Endothelial cell (in vitro differentiated cells): ENCODE data around the gene IPP. TPM values are rescaled to one million over a fixed set of nuclear protein-coding genes. Genes with fewer than 3 reads are reported as not detected.

Source experiments
- DNase-seq: peaks from one replicate; pipeline ENCODE4 v3.0.0; 2021; ENCODE audit warnings: low spot score
- H3K27ac Mint-ChIP-seq: one replicate; pipeline ENCODE4 v1.8.0; 2021; ENCODE audit warnings: mixed read lengths, inconsistent platforms; ENCODE audit not compliant: unreplicated experiment
- H3K27me3 Mint-ChIP-seq: one replicate; pipeline ENCODE4 v1.8.0; 2021; ENCODE audit warnings: mild to moderate bottlenecking, moderate library complexity, mixed read lengths, inconsistent platforms; ENCODE audit not compliant: unreplicated experiment
- H3K36me3 Mint-ChIP-seq: one replicate; pipeline ENCODE4 v1.8.0; 2021; ENCODE audit warnings: mild to moderate bottlenecking, low read depth, mixed read lengths, inconsistent platforms; ENCODE audit not compliant: unreplicated experiment
- H3K4me1 Mint-ChIP-seq: one replicate; pipeline ENCODE4 v1.8.0; 2021; ENCODE audit warnings: mild to moderate bottlenecking, mixed read lengths, inconsistent platforms; ENCODE audit not compliant: unreplicated experiment
- H3K4me3 Mint-ChIP-seq: one replicate; pipeline ENCODE4 v1.8.0; 2021; ENCODE audit warnings: mild to moderate bottlenecking, mixed read lengths, inconsistent platforms; ENCODE audit not compliant: unreplicated experiment
- H3K9me3 Mint-ChIP-seq: one replicate; pipeline ENCODE4 v1.8.0; 2021; ENCODE audit warnings: mixed read lengths, inconsistent platforms; ENCODE audit not compliant: unreplicated experiment
- total RNA-seq: library from RNA; stranded (reverse); fragmentation: NEBNext Ultra II Directional; extraction: Animal tissue kit (Norgen Biotek cat#: 25700); gene quantifications from one replicate; pipeline ENCODE4 v1.2.1, GENCODE V29; 2021; ENCODE audit not compliant: unreplicated experiment
- TF ChIP-seq, protein P1 (sequence below): fragments of 200-600 bp; sonication (generic); IDR thresholded peaks from one replicate; pipeline ENCODE4 v1.5.0; 2021; ENCODE audit warnings: antibody characterized with exemption; ENCODE audit not compliant: unreplicated experiment

Gene IPP
- total RNA-seq, 1 donor from 2014 or later: 9.3 TPM

DNA sequence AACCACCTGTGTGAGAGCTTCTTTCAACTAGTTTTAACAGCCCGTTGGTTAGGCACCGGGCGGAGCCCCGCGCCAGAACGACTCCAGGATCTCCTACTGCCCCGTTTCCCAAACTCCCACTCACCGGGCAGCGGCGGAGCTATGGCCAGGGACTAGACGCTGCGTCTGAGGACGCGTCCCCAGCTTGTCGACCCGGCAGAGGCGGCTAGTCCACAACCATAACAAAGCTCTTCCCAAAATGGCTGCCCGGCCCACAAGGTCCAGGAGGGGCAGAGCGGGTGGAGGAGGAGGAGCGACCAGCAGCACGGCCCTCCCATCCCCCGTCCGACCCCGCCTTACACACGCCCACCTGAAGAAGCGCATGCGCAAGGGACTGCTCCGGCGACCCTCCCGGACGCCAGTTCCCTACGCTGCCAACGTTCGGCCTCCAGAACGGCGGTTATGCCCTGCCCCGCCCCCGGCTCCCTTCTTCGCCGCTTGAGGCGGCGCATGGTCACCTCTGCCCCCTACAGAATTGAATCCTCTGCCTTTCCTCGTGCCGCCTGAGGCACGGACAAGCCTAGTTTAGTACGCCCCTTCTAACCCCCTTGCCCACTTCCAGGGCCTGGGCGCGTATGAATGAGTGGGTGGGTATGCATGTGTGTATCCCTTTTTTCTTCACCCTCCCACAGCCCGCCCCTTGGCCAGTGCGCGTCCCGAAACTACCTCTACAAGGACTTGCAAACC is 64.0 kb downstream of the IPP start, which contains the start of gene GPBP1L1:
TSS of gene GPBP1L1 (minus strand) at position 246 of the 726 bp plus-strand sequence. CDS start 27,446 bp downstream, outside the sequence.
- Mint-ChIP-seq H3K9me3 (no peaks in the 10 kb centered on the region), H3K4me1 (peaks cover 34% of the 10 kb centered on the region), H3K4me3 (peak within 1 kb of the TSS; percentile 99), H3K27ac (peak within 1 kb of the TSS; percentile 99), H3K36me3 (peaks cover 8% of the 10 kb centered on the region), H3K27me3 (peaks cover 8% of the 10 kb centered on the region)
- TF ChIP-seq, protein P1, sequence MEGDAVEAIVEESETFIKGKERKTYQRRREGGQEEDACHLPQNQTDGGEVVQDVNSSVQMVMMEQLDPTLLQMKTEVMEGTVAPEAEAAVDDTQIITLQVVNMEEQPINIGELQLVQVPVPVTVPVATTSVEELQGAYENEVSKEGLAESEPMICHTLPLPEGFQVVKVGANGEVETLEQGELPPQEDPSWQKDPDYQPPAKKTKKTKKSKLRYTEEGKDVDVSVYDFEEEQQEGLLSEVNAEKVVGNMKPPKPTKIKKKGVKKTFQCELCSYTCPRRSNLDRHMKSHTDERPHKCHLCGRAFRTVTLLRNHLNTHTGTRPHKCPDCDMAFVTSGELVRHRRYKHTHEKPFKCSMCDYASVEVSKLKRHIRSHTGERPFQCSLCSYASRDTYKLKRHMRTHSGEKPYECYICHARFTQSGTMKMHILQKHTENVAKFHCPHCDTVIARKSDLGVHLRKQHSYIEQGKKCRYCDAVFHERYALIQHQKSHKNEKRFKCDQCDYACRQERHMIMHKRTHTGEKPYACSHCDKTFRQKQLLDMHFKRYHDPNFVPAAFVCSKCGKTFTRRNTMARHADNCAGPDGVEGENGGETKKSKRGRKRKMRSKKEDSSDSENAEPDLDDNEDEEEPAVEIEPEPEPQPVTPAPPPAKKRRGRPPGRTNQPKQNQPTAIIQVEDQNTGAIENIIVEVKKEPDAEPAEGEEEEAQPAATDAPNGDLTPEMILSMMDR: no peak
- peak; percentile 95 for DNase-seq

DNA sequence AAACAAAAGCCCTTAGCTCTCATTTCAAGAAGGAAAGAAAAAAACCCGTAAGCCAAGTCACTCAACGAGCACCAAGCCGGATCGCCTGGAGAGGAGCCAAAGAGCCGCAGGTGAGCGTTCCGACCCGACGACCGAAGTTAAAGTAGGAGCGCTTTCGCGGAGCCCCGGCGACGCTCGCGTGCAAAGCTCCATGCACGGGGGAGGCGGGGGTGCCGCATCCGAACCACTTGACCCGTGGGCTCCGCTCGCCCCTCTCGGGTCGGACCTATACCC is 64.5 kb downstream of the IPP start:
- Mint-ChIP-seq H3K9me3 (no peaks in the 10 kb centered on the region), H3K36me3 (peaks cover 6% of the 10 kb centered on the region), H3K27me3 (peaks cover 8% of the 10 kb centered on the region), H3K4me1 (peaks cover 34% of the 10 kb centered on the region), H3K4me3 (peak overlapping the region; percentile 99), H3K27ac (peak overlapping the region; percentile 99)
- TF ChIP-seq, protein P1: no peak
- DNase-seq: peak; percentile 37

DNA sequence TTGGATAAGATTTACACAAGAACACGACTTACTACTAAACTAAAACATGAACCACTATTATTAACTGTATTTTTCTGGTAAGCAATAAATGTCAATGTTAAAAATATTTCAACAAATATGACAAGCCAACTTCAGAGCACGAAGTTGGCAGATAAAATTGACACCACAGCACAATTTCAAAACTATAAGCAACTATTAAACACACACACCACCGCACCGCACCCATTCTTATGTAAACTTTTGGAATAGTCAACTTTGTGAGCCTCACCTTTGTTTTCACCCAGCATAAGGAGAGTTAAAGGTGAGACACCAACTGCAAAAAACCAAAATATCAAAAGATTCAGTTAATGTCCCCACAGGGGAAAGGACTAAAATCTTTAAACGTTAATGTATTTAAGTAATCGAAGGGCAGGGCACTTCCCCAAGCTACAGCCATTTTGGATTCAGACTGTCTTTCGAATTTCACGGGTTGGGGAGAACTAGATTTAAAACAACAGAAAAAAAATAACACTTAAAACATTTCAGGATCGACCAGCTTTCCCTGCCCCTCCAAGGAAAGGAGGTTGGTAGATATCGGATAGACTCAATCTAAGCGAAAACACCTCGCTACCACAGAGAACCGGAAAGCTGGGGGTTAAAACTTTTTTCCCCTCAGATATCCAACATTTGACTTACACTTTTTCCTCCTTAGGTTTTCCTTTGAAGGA is 65.0 kb downstream of the IPP start:
- TF ChIP-seq, protein P1: no peak
- Mint-ChIP-seq H3K27me3 (peaks cover 8% of the 10 kb centered on the region), H3K27ac (peak overlapping the region; percentile 99), H3K36me3 (peaks cover 4% of the 10 kb centered on the region), H3K4me3 (peak overlapping the region; percentile 99), H3K9me3 (no peaks in the 10 kb centered on the region), H3K4me1 (peaks cover 34% of the 10 kb centered on the region)
- DNase-seq: no peak

DNA sequence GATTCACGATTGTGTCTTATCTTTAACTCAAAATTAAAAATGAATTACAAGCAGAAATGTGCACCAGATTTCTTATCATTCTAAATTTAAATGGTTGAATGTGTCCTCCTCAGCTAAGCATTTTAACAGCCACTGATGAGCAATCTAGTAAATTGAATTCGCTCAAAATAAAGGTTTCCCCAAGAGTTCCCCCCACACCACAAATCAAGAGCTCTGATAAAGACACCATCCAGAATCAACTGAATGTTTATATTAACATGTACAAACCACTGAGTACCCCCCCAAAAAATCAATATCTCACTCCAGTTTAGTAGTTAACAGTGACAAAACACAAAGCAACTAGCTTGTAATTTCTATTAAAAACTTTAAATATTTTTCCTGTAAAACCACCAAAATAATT is 66.1 kb downstream of the IPP start:
- Mint-ChIP-seq H3K4me1 (peaks cover 35% of the 10 kb centered on the region), H3K4me3 (peak overlapping the region; percentile 99), H3K9me3 (no peaks in the 10 kb centered on the region), H3K36me3 (peaks cover 4% of the 10 kb centered on the region), H3K27me3 (peaks cover 8% of the 10 kb centered on the region), H3K27ac (no peak overlapping the region)
- no peak for DNase-seq
- TF ChIP-seq, protein P1: no peak

DNA sequence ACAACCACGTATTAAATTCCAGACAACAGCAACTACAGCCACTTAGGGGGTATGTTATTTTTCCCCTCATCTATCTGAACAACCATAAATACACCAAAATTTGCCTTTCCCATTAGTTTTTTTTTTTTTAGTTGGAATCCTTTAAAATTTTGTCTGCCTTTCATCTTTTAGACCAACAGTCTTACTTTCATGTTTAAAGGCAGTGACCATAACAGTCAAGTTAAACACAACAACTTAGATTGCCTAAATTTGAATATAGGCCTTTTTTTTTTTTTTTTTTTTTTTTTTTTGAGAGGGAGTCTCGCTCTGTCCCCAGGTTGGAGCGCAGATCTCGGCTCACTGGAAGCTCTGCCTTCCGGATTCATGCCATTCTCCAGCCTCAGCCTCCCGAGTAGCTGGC is 67.5 kb downstream of the IPP start:
- Mint-ChIP-seq H3K4me1 (peaks cover 37% of the 10 kb centered on the region), H3K9me3 (no peaks in the 10 kb centered on the region), H3K4me3 (no peak overlapping the region), H3K36me3 (no peaks in the 10 kb centered on the region), H3K27ac (no peak overlapping the region), H3K27me3 (peaks cover 3% of the 10 kb centered on the region)
- no peak for DNase-seq
- TF ChIP-seq, protein P1: no peak
